ENCODE measurements around the gene PKNOX2.

- TF ChIP-seq, protein P1, sequence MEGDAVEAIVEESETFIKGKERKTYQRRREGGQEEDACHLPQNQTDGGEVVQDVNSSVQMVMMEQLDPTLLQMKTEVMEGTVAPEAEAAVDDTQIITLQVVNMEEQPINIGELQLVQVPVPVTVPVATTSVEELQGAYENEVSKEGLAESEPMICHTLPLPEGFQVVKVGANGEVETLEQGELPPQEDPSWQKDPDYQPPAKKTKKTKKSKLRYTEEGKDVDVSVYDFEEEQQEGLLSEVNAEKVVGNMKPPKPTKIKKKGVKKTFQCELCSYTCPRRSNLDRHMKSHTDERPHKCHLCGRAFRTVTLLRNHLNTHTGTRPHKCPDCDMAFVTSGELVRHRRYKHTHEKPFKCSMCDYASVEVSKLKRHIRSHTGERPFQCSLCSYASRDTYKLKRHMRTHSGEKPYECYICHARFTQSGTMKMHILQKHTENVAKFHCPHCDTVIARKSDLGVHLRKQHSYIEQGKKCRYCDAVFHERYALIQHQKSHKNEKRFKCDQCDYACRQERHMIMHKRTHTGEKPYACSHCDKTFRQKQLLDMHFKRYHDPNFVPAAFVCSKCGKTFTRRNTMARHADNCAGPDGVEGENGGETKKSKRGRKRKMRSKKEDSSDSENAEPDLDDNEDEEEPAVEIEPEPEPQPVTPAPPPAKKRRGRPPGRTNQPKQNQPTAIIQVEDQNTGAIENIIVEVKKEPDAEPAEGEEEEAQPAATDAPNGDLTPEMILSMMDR (IDR thresholded peaks at IDR 0.05; ENCODE audit: low read depth, low read length), result no peak
- no peak for TF ChIP-seq EZH2phosphoT487 (IDR thresholded peaks at IDR 0.05; ENCODE audit: low read depth)
Observed at GRCh38 chr11:125375146-125375545, 210.6 kb downstream of the PKNOX2 start.
